Measurements from ENCODE around the gene PSORS1C1. TPM values are rescaled to one million over a fixed set of nuclear protein-coding genes. Genes with fewer than 3 reads are reported as not detected.

Gene PSORS1C1
- total RNA-seq, 4 donors from 2014 or later: 0.33 to 0.94 (median 0.50) TPM

GRCh38 chr6:31179896-31180295 is 65.3 kb downstream of the PSORS1C1 start:
- TF ChIP-seq CTCF (IDR thresholded peaks at IDR 0.05; ENCODE audit: low read depth): no peak

GRCh38 chr6:31180500-31180899 is 65.9 kb downstream of the PSORS1C1 start:
- no peak for TF ChIP-seq CTCF (IDR thresholded peaks at IDR 0.05; ENCODE audit: low read depth)

GRCh38 chr6:31186052-31186734 is 71.6 kb downstream of the PSORS1C1 start:
- no peak for TF ChIP-seq CTCF (IDR thresholded peaks at IDR 0.05; ENCODE audit: low read depth)

GRCh38 chr6:31187780-31188194 is 73.2 kb downstream of the PSORS1C1 start:
- no peak for TF ChIP-seq CTCF (IDR thresholded peaks at IDR 0.05; ENCODE audit: low read depth)

Small RNA genes lying within 50 kb of the gene (small RNA-seq; reads per million reads assigned to genes)
- gene POLR2LP1 (not detected), gene RNU6-1133P (not detected)

Other genes with a start within 250 kb of the PSORS1C1 start
- gene DDR1, start 230.3 kb upstream of the PSORS1C1 start, total RNA-seq: 10 to 100 TPM; 14.3 to 62.0 (median 27.8) TPM
- gene GTF2H4, start 206.6 kb upstream of the PSORS1C1 start, total RNA-seq: 10 to 100 TPM in 1 of 4 donors, 1 to 10 TPM in 3; 7.3 to 19.2 (median 8.3) TPM
- 10 to 100 TPM in 2 of 4 donors, 1 to 10 TPM in 2; 9.1 to 40.3 (median 10.8) TPM for gene VARS2, start 200.6 kb upstream of the PSORS1C1 start, total RNA-seq
- not detected for gene SFTA2, start 182.6 kb upstream of the PSORS1C1 start, total RNA-seq
- gene MUCL3, start 173.8 kb upstream of the PSORS1C1 start, total RNA-seq: not detected
- not detected for gene MUC21, start 131.1 kb upstream of the PSORS1C1 start, total RNA-seq
- gene MUC22, start 104.3 kb upstream of the PSORS1C1 start, total RNA-seq: not detected
- not detected for gene C6orf15, start 2.2 kb upstream of the PSORS1C1 start, total RNA-seq
- gene CDSN, start 5.6 kb downstream of the PSORS1C1 start, total RNA-seq: not detected
- gene PSORS1C2, start 24.3 kb downstream of the PSORS1C1 start, total RNA-seq: not detected
- gene CCHCR1, start 43.0 kb downstream of the PSORS1C1 start, total RNA-seq: 10 to 100 TPM in 2 of 4 donors, 1 to 10 TPM in 2; 2.4 to 26.2 (median 9.8) TPM
- gene TCF19, start 43.8 kb downstream of the PSORS1C1 start, total RNA-seq: 1 to 10 TPM; 1.1 to 4.9 (median 3.6) TPM
- 1 to 10 TPM in 1 of 4 donors, under 1 TPM in 1, not detected in 2; 0.17 to 5.5 TPM for gene POU5F1, start 55.9 kb downstream of the PSORS1C1 start, total RNA-seq
- gene HLA-C, start 157.3 kb downstream of the PSORS1C1 start, total RNA-seq: 100 to 1,000 TPM; 103 to 691 (median 453) TPM
- gene HLA-B, start 242.4 kb downstream of the PSORS1C1 start, total RNA-seq: 1,000 to 10,000 TPM in 2 of 4 donors, 100 to 1,000 TPM in 2; 568 to 1,906 (median 1,383) TPM

Measured in subcutaneous adipose tissue (tissue), 4 donors.